Cardiac fibroblast (primary cell): ENCODE measurements around the gene SYT1.

Source experiments
- DNase-seq, 2 donors: peaks; one replicate each; pipeline versions ENCODE4 v3.0.0 to v3.0.0-alpha.2; 2010; ENCODE audit warnings: low read depth in 2 of 2
- H3K4me3 ChIP-seq, 2 donors: replicated peaks in 1 of 2; 1 replicate in 1 of 2; 2 replicates in 1 of 2; pipeline ENCODE4 v1.5.1; 2011; ENCODE audit warnings: low read depth in 2 of 2, low read length in 2 of 2, mild to moderate bottlenecking in 2 of 2, moderate library complexity in 1 of 2
- CTCF ChIP-seq: IDR thresholded peaks from one replicate; pipeline ENCODE4 v1.5.1; 2011; ENCODE audit warnings: low read depth, mild to moderate bottlenecking, low read length, inconsistent platforms

Gene SYT1

GRCh38 chr12:78994168-78994791, 129.7 kb downstream of the SYT1 start:
- no peak overlapping the region for H3K4me3 ChIP-seq
- TF ChIP-seq CTCF: no peak
- no peak for DNase-seq

DNA sequence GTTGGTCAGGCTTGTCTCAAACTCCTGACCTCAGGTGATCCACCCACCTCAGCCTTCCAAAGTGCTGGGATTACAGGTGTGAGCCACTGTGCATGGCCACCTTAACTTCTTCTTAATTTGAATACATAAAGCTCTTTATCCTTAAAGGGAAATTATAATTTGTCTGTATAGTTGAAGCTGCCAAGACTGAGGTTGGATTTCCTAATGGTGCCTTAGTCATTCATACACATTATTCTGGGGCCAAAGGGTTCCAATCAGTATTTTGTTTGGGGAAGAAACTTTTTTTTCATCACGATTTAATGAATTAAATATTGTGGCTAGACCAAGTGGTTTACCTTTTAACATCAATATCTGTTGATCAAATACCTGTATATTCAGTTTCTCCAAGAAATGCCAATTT, 135.9 kb downstream of the SYT1 start:
- TF ChIP-seq CTCF: no peak
- no peak overlapping the region for H3K4me3 ChIP-seq
- peak in 1 of 2 donors; percentile 32 for DNase-seq

DNA sequence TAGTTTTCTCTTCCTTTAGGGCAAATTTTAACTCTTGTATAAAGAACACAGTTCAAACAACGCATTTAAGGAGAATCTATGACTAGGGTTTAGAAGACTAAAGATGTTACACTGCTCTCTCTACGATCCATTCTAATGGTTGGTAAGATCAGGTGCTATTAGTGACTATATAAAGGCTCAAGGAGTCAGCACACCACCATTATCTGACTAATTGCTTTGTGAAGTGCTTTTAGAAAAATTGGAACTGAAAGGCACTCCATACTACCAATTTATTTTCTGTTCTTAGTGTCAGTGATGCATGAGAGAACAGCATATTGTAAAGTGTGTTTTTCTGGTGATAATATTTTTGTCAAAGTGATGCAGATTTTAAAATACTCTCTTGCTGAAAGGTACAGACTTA, 136.8 kb downstream of the SYT1 start:
- no peak for TF ChIP-seq CTCF

GRCh38 chr12:79006306-79006705, 141.7 kb downstream of the SYT1 start:
- DNase-seq: peak; percentile 20 to 54
- no peak overlapping the region for H3K4me3 ChIP-seq
- TF ChIP-seq CTCF: peak; percentile 21

More for the DNA sequence above, 136.8 kb downstream of the SYT1 start:
- no peak for DNase-seq
- no peak overlapping the region for H3K4me3 ChIP-seq

- TF ChIP-seq CTCF: no peak
- no peak overlapping the region for H3K4me3 ChIP-seq
- DNase-seq: no peak
Observed at GRCh38 chr12:79008591-79008990, 144.0 kb downstream of the SYT1 start.

GRCh38 chr12:79012636-79013035, 148.1 kb downstream of the SYT1 start:
- no peak for TF ChIP-seq CTCF
- no peak for DNase-seq
- H3K4me3 ChIP-seq: no peak overlapping the region

GRCh38 chr12:79016181-79016580, 151.6 kb downstream of the SYT1 start:
- H3K4me3 ChIP-seq: no peak overlapping the region
- no peak for TF ChIP-seq CTCF
- DNase-seq: no peak
